Measurements from ENCODE around the gene FASTKD2. TPM values are rescaled to one million over a fixed set of nuclear protein-coding genes. Genes with fewer than 3 reads are reported as not detected.

Gene FASTKD2
- total RNA-seq, 1 donor from 2014 or later = 29.6 TPM

- Mint-ChIP-seq H3K4me1 (no peaks in the 10 kb centered on the region), H3K36me3 (ENCODE audit: low read depth) (no peaks in the 10 kb centered on the region), H3K9me3 (no peaks in the 10 kb centered on the region), H3K27me3 (no peaks in the 10 kb centered on the region), H3K27ac (no peak overlapping the region), H3K4me3 (no peak overlapping the region)
- DNase-seq (no peak), ATAC-seq (ENCODE audit: low read depth) (no peak)
- intact Hi-C loops (cut with micrococcal nuclease) = no loop called here
- POLR2A ChIA-PET = no interaction called here
- CTCF ChIA-PET = no interaction called here
- TF ChIP-seq CTCF (IDR thresholded peaks at IDR 0.05) = no peak
Measured at GRCh38 chr2:206824087-206824618, 58.7 kb downstream of the FASTKD2 start.

GRCh38 chr2:206824993-206825392, 59.6 kb downstream of the FASTKD2 start:
- H3K4me1 Mint-ChIP-seq = no peaks in the 10 kb centered on the region
- POLR2A ChIA-PET = no interaction called here
- no peak overlapping the region for H3K4me3 Mint-ChIP-seq
- TF ChIP-seq CTCF (IDR thresholded peaks at IDR 0.05) = no peak
- H3K9me3 Mint-ChIP-seq = no peaks in the 10 kb centered on the region
- CTCF ChIA-PET = no interaction called here
- H3K27me3 Mint-ChIP-seq = no peaks in the 10 kb centered on the region
- ATAC-seq (ENCODE audit: low read depth) (no peak), DNase-seq (no peak)
- intact Hi-C loops (cut with micrococcal nuclease) = no loop called here
- H3K36me3 Mint-ChIP-seq (ENCODE audit: low read depth) = no peaks in the 10 kb centered on the region
- H3K27ac Mint-ChIP-seq = no peak overlapping the region

- no peak for DNase-seq
- no peak for TF ChIP-seq CTCF (IDR thresholded peaks at IDR 0.05)
- Mint-ChIP-seq H3K4me3 (no peak overlapping the region), H3K27ac (no peak overlapping the region), H3K27me3 (no peaks in the 10 kb centered on the region), H3K9me3 (peaks cover 8% of the 10 kb centered on the region), H3K36me3 (ENCODE audit: low read depth) (no peaks in the 10 kb centered on the region), H3K4me1 (no peaks in the 10 kb centered on the region)
- intact Hi-C loops (cut with micrococcal nuclease) = no loop called here
- POLR2A ChIA-PET = no interaction called here
- CTCF ChIA-PET = no interaction called here
- no peak for ATAC-seq (ENCODE audit: low read depth)
Measured at GRCh38 chr2:206831442-206831995, 66.1 kb downstream of the FASTKD2 start.

GRCh38 chr2:206832873-206833272, 67.5 kb downstream of the FASTKD2 start:
- no peak for ATAC-seq (ENCODE audit: low read depth)
- CTCF ChIA-PET = no interaction called here
- intact Hi-C loops (cut with micrococcal nuclease) = no loop called here
- no peak for TF ChIP-seq CTCF (IDR thresholded peaks at IDR 0.05)
- no peak for DNase-seq
- H3K4me3 Mint-ChIP-seq = no peak overlapping the region
- no peaks in the 10 kb centered on the region for H3K4me1 Mint-ChIP-seq
- H3K27me3 Mint-ChIP-seq = no peaks in the 10 kb centered on the region
- H3K9me3 Mint-ChIP-seq = peaks cover 8% of the 10 kb centered on the region
- no peaks in the 10 kb centered on the region for H3K36me3 Mint-ChIP-seq (ENCODE audit: low read depth)
- POLR2A ChIA-PET = no interaction called here
- no peak overlapping the region for H3K27ac Mint-ChIP-seq

GRCh38 chr2:206833291-206833690, 67.9 kb downstream of the FASTKD2 start:
- CTCF ChIA-PET = no interaction called here

More at GRCh38 chr2:206833291-206833690, 67.9 kb downstream of the FASTKD2 start:
- Mint-ChIP-seq H3K27me3 (no peaks in the 10 kb centered on the region), H3K9me3 (peaks cover 8% of the 10 kb centered on the region), H3K27ac (no peak overlapping the region), H3K4me3 (no peak overlapping the region), H3K4me1 (no peaks in the 10 kb centered on the region), H3K36me3 (ENCODE audit: low read depth) (no peaks in the 10 kb centered on the region)
- no peak for TF ChIP-seq CTCF (IDR thresholded peaks at IDR 0.05)
- no peak for ATAC-seq (ENCODE audit: low read depth)
- DNase-seq = no peak
- POLR2A ChIA-PET = no interaction called here
- intact Hi-C loops (cut with micrococcal nuclease) = no loop called here
